GM12878 (cell line): ENCODE results near the gene TOP2A. TPM values are rescaled to one million over a fixed set of nuclear protein-coding genes. Genes with fewer than 3 reads are reported as not detected.

Experiments used
- ATAC-seq: fragments of 200-7000 bp; cut with Tn5 transposase; 3 replicates; pipeline ENCODE4 v1.9.1; 2020; ENCODE audit warnings: mild to moderate bottlenecking, moderate library complexity
- BruUV-seq: library from RNA; stranded (reverse); fragments of 400-500 nt; replicated peaks from 2 replicates; lab custom pipeline; 2021; lab: Mats Ljungman, UMichigan
- CTCF ChIA-PET: fragments of 300-600 bp; sonication (Branson Sonifier 250); formaldehyde crosslinking; extraction: SDS; loops from one replicate; lab custom pipeline; 2021; ENCODE audit warnings: inconsistent platforms; lab: Yijun Ruan, JAX
- POLR2A ChIA-PET: fragments of 350-600 bp; formaldehyde crosslinking; extraction: SDS; loops from one replicate; lab custom pipeline; 2021; ENCODE audit warnings: inconsistent platforms; lab: Charles Lee
- RAD21 ChIA-PET: fragments of 300-600 bp; sonication (Branson Sonifier 250); formaldehyde crosslinking; loops from one replicate; lab custom pipeline; 2023; ENCODE audit warnings: antibody characterized with exemption; ENCODE audit not compliant: unreplicated experiment; lab: Charles Lee
- SMC1A ChIA-PET: fragments of 300-600 bp; sonication (Branson Sonifier 250); formaldehyde crosslinking; loops from one replicate; lab custom pipeline; 2023; ENCODE audit not compliant: unreplicated experiment, uncharacterized antibody; lab: Charles Lee
- DNase-seq: peaks from one replicate; pipeline ENCODE4 v3.0.0-alpha.2; 2011; ENCODE audit warnings: low read depth, low spot score
- FAIRE-seq: peaks from 3 replicates; lab custom pipeline; 2011; peaks lifted over from hg19 to GRCh38; lab: Jason Lieb, UNC
- H2AFZ ChIP-seq: 2 replicates; pipeline ENCODE4 v1.6.0; 2011; ENCODE audit warnings: low read depth, low read length, control low read depth; ENCODE audit not compliant: control insufficient read depth
- H3K27ac ChIP-seq: 2 replicates; pipeline ENCODE4 v1.5.1; 2011; ENCODE audit warnings: control low read depth; ENCODE audit not compliant: control insufficient read depth, insufficient read depth
- H3K27me3 ChIP-seq, 2 experiments: replicated peaks in 1 of 2; 2 replicates each; pipeline versions ENCODE4 v1.6.0 to v1.6.1; 2011; ENCODE audit warnings: low read length in 1 of 2; ENCODE audit not compliant: control insufficient read depth in 2 of 2, insufficient read depth in 2 of 2
- H3K36me3 ChIP-seq, 2 experiments: 2 replicates each; pipeline ENCODE4 v1.5.1; 2011; ENCODE audit warnings: low read length in 1 of 2; ENCODE audit not compliant: control insufficient read depth in 2 of 2, insufficient read depth in 2 of 2
- H3K4me1 ChIP-seq: 2 replicates; pipeline ENCODE4 v1.6.1; 2011; ENCODE audit warnings: mild to moderate bottlenecking, low read length, moderate library complexity, mixed read lengths; ENCODE audit not compliant: control insufficient read depth, insufficient read depth
- H3K4me2 ChIP-seq: 2 replicates; pipeline ENCODE4 v1.6.0; 2011; ENCODE audit warnings: control low read depth; ENCODE audit not compliant: control insufficient read depth, insufficient read depth
- H3K4me3 ChIP-seq: fragments of 200-600 bp; sonication (generic); 2 replicates; pipeline ENCODE4 v1.5.1; 2016
- H3K79me2 ChIP-seq: 2 replicates; pipeline ENCODE4 v1.6.0; 2011; ENCODE audit warnings: low read length; ENCODE audit not compliant: control insufficient read depth, insufficient read depth
- H3K9ac ChIP-seq: 2 replicates; pipeline ENCODE4 v1.8.0; 2011; ENCODE audit warnings: low read length, control low read depth, mixed read lengths; ENCODE audit not compliant: control insufficient read depth, insufficient read depth
- H3K9me3 ChIP-seq: replicated peaks from 3 replicates; pipeline ENCODE4 v1.5.1; 2011; ENCODE audit warnings: mild to moderate bottlenecking, low read length; ENCODE audit not compliant: control insufficient read depth, insufficient read depth
- H4K20me1 ChIP-seq: 2 replicates; pipeline ENCODE4 v1.6.0; 2011; ENCODE audit not compliant: control insufficient read depth, insufficient read depth
- NFYA ChIP-seq: IDR thresholded peaks from 2 replicates; pipeline ENCODE4 v1.6.1; 2011; ENCODE audit warnings: low read depth, mild to moderate bottlenecking, low read length, improper control_type of control experiment, borderline replicate concordance
- POLR2AphosphoS2 ChIP-seq: IDR thresholded peaks from 2 replicates; pipeline ENCODE4 v1.6.1; 2011; ENCODE audit warnings: low read depth, mild to moderate bottlenecking, low read length, improper control_type of control experiment, moderate library complexity
- RELA ChIP-seq: fragments of 450-650 bp; IDR thresholded peaks from 2 replicates; pipeline ENCODE4 v1.8.0; 2014; ENCODE audit warnings: borderline replicate concordance; ENCODE audit not compliant: partially characterized antibody
- ZBTB11 ChIP-seq: fragments of 450-650 bp; formaldehyde crosslinking; IDR thresholded peaks from 2 replicates; pipeline ENCODE4 v1.5.0; 2022; ENCODE audit warnings: mild to moderate bottlenecking, missing genetic modification characterization
- ZNF592 ChIP-seq: fragments of 450-650 bp; IDR thresholded peaks from 2 replicates; pipeline ENCODE4 v1.6.1; 2017; ENCODE audit warnings: mild to moderate bottlenecking, moderate library complexity
- WGBS: methylation state at CpG from one replicate; pipeline ENCODE4 v1.1.6; 2016; ENCODE audit warnings: low lambda C conversion rate; ENCODE audit not compliant: insufficient replicate concordance, insufficient coverage; ENCODE audit errors: missing lambda C conversion rate; 5-methylcytosine and 5-hydroxymethylcytosine counted together
- in situ Hi-C: fragments of 300-500 bp; cut with MboI; formaldehyde crosslinking; loops from 9 replicates; pipeline ENCODE4 v1.14.3; 2018; ENCODE audit warnings: mixed read lengths
- intact Hi-C: fragments of 100-400 bp; cut with micrococcal nuclease; formaldehyde crosslinking; loops from one replicate; pipeline ENCODE4 v1.14.2; 2022; ENCODE audit not compliant: unreplicated experiment
- polyA plus RNA-seq, 11 experiments: library from polyadenylated mRNA; depleted of rRNA in 4 of 11; unstranded in 6 of 11; stranded (reverse) in 5 of 11; fragments of >200 nt; fragmentation: Nextera tagmentation in 4 of 11; fragmentation: Illumina TruSeq in 1 of 11; extraction: Ambion mirVana in 4 of 11; extraction: Trizol in 1 of 11; gene quantifications; 1 replicate in 1 of 11; 2 replicates in 10 of 11; pipeline versions ENCODE4 v1.2.1 to v1.2.3, GENCODE V29; 2011 to 2016; ENCODE audit warnings: inconsistent platforms in 2 of 11, missing spikeins in 2 of 11, low read depth in 1 of 11
- total RNA-seq, 4 experiments: library from RNA; depleted of rRNA in 3 of 4; stranded (reverse); fragments of >200 nt in 3 of 4; fragmentation: Illumina TruSeq in 1 of 4; extraction: Trizol in 1 of 4; gene quantifications; 2 replicates each; pipeline versions ENCODE4 v1.2.1 to v1.2.3, GENCODE V29; 2013 to 2021

The TOP2A gene
- total and polyA plus RNA-seq, 10 of the 15 experiments (the other 5 are each of a cell fraction or from before 2014, with no cell fraction given), result 117 to 275 (median 232) TPM

- ChIA-PET SMC1A (interaction anchor here (0.6 to 5.3 kb wide), 13 partner anchors 9 to 178 kb away, joined by 3 to 142 read pairs (median 4); partner anchors contain the start of genes RARA and TOP2A), CTCF (interaction anchor here (0.5 to 9.1 kb wide), 28 partner anchors 10 to 300 kb away, joined by 3 to 311 read pairs (median 4); partner anchors contain the start of genes MED24, RARA and TOP2A), RAD21 (interaction anchor here (0.7 to 8.2 kb wide), 15 partner anchors 9 to 241 kb away, joined by 3 to 271 read pairs (median 4); partner anchors contain the start of genes RARA and TOP2A), POLR2A (interaction anchor here (1.1 to 2.0 kb wide), 2 partner anchors 47 to 51 kb away, joined by 5 to 9 read pairs; no protein-coding TSS in a partner anchor)
- Histone ChIP-seq H3K79me2 (peaks cover 1% of the 10 kb centered on the region; the same call in 1 of the 2 replicates), H3K27me3 (no peaks in the 10 kb centered on the region), H2AFZ (no peak overlapping the region), H3K9ac (no peak overlapping the region), H3K9me3 (no peaks in the 10 kb centered on the region), H3K27ac (no peak overlapping the region), H4K20me1 (no peaks in the 10 kb centered on the region), H3K4me3 (no peak overlapping the region), H3K4me1 (peaks cover 15% of the 10 kb centered on the region), H3K4me2 (no peak overlapping the region), H3K36me3 (peaks cover 17 to 41% of the 10 kb centered on the region in 2 experiments)
- BruUV-seq, result no TSS peak
- intact Hi-C loops, result loop anchor here (1.0 to 5.0 kb wide), 4 partner anchors 32 to 263 kb away; no protein-coding TSS in a partner anchor
- TF ChIP-seq RELA, result no peak
- TF ChIP-seq POLR2AphosphoS2, result no peak
- no peak for TF ChIP-seq ZNF592
- TF ChIP-seq ZBTB11 (CRISPR knock-in tag), result no peak
- no peak for TF ChIP-seq NFYA
- in situ Hi-C loops, result loop anchor here (5.0 kb wide), 2 partner anchors 52 to 178 kb away; no protein-coding TSS in a partner anchor
- FAIRE-seq (no peak), ATAC-seq (no peak), DNase-seq (no peak)
- WGBS, result 78% methylated on average over 25 of the region's 30 CpGs
These were observed 63.2 kb downstream of the TOP2A start for GRCh38 chr17:40354221-40355122.
